ENCODE results near the gene RHOC. TPM values are rescaled to one million over a fixed set of nuclear protein-coding genes. Genes with fewer than 3 reads are reported as not detected.

RHOC gene
- polyA plus RNA-seq, 5 donors = 194 to 282 (median 217) TPM

DNA sequence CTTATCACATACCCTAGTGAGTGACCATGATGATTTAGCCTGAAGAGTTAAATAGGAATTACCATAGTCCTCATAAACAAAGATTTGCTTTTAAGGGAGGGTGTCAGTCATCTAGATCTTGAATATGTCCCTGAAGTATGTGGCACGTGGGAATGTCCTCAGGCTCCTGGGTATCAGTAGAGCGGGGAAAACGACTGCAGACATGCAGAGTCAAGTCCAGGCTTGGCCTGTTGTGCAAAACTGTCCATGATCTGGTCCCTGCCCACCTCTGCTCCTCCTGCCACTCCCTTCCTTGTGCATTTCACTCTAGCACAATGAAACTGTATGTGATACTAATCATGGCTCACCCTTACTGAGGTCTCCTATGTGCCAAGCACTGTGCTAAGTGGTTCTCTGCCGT lies 19.6 kb downstream of the RHOC start:
- no peak for DNase-seq

DNA sequence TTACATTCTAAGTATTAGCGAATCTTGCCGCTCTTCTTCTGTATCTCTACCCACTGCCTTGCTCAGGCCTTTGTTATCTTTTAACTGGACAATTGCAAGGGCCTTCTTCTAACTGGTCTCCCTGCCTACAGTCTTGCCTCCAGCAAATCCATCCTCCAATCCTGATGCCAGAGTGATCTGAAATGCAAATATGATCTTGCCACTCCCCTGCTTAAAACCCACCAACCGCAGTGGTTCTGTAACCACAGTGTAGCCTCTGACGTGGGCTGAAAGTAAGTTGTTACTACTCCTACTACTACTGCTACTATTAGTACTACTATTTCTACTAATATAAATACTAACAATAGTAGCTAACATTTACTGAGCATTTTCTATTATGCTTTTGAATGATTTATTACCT lies 20.1 kb downstream of the RHOC start:
- no peak for DNase-seq

- no peak for DNase-seq
Observed at GRCh38 chr1:112686417-112686816, 20.5 kb downstream of the RHOC start.

- no peak for DNase-seq
Observed at GRCh38 chr1:112685913-112686312, 21.0 kb downstream of the RHOC start.

DNA sequence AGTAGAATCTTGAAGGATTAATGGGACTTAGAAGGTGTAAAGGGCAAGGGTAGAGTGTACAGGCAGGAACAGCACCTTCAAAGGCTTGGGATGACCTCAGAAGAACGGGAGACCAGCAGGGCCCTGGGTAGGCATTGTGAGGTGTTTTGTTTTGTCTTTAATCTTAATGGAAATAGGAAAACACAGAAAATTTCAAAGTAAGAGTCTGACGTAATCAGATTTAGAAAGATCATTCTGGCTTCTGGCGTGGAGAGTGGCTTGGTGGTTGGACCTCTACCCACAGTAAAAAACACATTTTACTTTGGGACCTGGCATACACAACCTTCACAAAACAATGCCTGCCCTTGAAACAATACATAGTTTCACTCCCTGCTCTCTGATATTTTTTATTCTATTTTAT lies 28.3 kb downstream of the RHOC start:
- no peak for DNase-seq

GRCh38 chr1:112677501-112677900 lies 29.4 kb downstream of the RHOC start:
- no peak for DNase-seq

DNA sequence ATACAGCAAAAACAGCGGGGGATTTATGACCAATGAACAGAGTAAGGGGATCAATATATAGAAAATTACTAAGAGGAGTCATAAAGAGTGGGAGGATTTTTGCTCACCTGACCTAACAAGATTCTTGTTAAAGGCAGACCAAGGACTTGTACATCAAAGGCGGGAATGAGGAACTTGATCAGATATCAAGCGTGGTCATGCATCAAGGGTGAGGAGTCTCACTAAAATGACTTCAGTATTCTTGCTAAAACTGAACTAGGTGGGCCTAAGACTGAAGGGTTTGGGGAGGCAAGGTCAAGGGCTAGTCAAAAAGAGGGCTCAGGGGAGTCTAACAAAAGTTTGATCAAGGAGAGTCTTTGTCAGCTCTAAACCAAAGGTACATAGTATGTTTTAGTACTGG lies 30.4 kb downstream of the RHOC start:
- DNase-seq = no peak

- DNase-seq = no peak
Observed at GRCh38 chr1:112675728-112676381, 31.1 kb downstream of the RHOC start.

DNA sequence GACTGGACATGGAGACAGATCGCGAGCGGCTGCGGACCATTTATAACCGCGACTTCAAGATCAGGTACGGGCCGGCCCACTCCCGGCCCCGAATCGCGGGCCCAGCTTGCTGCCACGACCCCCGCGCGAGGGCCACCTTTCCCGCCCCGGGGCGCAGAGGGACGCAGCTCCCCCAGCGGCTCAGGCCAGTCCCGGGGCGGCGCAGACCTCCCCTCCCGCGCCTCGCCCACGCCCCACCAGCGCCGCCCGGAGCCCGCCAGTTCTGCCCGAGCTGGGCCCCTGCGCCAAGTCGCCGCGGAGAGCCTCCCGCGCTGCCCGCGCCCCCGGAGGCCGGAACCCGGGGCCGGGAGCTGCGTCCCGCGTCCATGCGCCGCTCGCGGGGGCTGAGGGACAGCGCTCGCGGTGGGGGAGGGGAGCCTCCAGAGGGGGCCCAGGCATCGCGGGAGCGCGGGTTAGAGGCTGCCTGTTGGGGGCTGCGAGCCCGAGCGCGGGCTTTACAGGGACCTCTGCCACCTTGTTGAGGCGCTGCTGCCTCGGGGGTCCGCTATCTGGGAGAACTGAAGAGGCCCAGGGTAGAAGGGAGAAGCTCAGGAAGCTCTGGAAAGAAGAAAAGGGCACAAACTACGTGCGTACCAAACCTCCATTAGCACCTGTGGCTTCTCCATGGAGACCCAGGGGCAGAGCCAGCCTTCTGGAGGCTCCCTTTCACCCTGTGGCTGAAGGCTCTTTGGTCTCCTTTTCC lies 31.8 kb downstream of the RHOC start:
- DNase-seq = peak; percentile 63 to 75

- DNase-seq = peak; percentile 78 to 81
Observed at GRCh38 chr1:112674440-112674985, 32.4 kb downstream of the RHOC start, which contains the start of gene MOV10. Gene MOV10 (plus strand): TSS chr1:112674659. CDS start chr1:112674913, 254 bp downstream.

DNA sequence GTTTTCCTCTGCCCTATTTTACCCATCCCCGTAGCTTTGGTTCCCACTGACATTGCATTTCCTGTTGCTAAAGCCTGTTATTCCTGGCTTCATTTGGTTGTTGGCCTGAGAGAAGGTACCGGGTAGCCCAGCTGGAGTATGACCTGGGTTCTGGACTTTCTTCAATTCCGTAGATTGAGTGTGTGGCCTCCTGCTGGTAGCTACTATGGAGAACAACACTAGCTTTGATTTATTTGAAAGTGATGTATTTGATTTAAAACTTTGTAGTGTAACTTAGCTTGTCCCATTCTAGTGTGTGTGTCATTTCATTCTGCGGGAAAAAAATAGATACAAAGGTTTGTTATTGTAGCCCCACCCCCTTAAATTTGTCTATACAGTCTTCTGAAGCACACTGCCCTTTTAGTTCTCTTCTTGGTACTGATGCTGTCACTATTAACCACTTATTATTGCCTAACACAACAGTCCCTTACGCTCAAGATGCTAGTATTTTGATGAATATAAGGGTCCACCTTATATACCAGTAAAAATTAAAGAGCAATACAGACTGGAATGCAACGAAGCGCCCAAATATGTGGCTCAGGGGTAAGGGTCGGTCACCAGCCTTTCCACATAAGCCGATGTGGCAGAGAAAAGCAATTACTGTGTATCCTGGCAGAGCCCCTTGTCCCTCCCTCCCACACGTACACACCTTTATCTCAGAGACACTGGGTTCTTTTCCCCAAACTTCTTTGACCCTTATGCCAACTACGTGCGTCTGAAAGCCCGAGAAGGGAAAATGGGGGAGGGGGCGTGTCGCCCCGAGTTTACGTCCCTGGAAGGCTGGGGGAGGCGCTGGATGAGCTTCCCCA lies 33.1 kb downstream of the RHOC start:
- peak; percentile 27 to 37 for DNase-seq

DNA sequence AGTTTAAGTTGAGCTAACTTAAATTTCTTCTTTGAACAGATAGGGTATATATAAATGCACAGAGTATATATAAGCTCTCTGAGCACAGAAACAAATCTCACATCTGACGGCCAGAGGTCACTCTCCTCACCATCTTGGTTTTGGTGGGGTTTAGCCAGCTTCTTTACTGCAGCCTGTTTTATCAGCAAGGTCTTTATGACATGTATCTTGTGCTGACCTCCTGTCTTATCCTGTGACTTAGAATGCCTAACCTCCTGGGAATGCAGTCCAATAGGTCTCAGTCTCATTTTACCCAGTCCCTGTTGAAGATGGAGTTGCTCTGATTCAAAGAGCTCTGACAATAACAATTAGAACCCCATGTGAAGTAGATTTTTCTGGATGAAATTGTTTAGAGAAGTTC lies 34.1 kb downstream of the RHOC start:
- DNase-seq = no peak

- DNase-seq = no peak
Observed at GRCh38 chr1:112672009-112672408, 34.9 kb downstream of the RHOC start.

GRCh38 chr1:112666946-112667345 lies 40.0 kb downstream of the RHOC start:
- DNase-seq = no peak

DNA sequence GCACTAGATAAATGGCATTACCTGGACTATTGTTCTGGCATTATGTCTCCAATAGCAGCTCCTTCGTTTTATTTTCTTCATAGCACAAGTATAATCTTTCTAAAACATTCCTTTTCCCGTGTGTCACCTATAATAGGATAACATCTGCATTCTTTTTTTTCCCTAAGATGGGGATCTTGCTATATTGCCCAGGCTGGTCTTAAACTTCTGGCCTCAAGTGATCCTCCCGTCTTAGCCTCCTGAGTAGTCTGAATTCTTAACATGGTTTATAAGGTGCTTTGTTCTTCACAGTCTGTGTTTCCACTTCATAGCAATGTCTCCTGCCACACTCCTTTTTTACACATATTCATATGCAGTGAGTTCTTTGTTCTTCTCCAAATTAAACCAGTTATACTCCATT lies 41.1 kb downstream of the RHOC start:
- DNase-seq = no peak

- no peak for DNase-seq
Observed at GRCh38 chr1:112651205-112651604, 55.7 kb downstream of the RHOC start.

Other genes starting within 250 kb of the RHOC start
- 1 to 10 TPM; 3.5 to 6.5 (median 4.7) TPM for gene WNT2B, start 198.2 kb downstream of the RHOC start, polyA plus RNA-seq (ENCODE audit: insufficient read depth in 1 of 5, insufficient read length in 5 of 5, low replicate concordance in 1 of 5)
- gene ST7L, start 88.0 kb downstream of the RHOC start, polyA plus RNA-seq (ENCODE audit: insufficient read depth in 1 of 5, insufficient read length in 5 of 5, low replicate concordance in 1 of 5) = 10 to 100 TPM; 20.5 to 32.8 (median 25.1) TPM
- gene CAPZA1, start 87.3 kb downstream of the RHOC start, polyA plus RNA-seq (ENCODE audit: insufficient read depth in 1 of 5, insufficient read length in 5 of 5, low replicate concordance in 1 of 5) = 100 to 1,000 TPM; 119 to 188 (median 144) TPM
- 10 to 100 TPM; 59.9 to 76.1 (median 68.4) TPM for gene MOV10, start 32.5 kb downstream of the RHOC start, polyA plus RNA-seq (ENCODE audit: insufficient read depth in 1 of 5, insufficient read length in 5 of 5, low replicate concordance in 1 of 5)
- under 1 TPM; 0.41 to 0.88 (median 0.53) TPM for gene PPM1J, start 8.2 kb upstream of the RHOC start, polyA plus RNA-seq (ENCODE audit: insufficient read depth in 1 of 5, insufficient read length in 5 of 5, low replicate concordance in 1 of 5)
- gene SLC16A1, start 249.1 kb upstream of the RHOC start, polyA plus RNA-seq (ENCODE audit: insufficient read depth in 1 of 5, insufficient read length in 5 of 5, low replicate concordance in 1 of 5) = 10 to 100 TPM; 24.7 to 35.8 (median 29.6) TPM